Chondrocyte (in vitro differentiated cells): ENCODE measurements around the gene ARID5B. TPM values are rescaled to one million over a fixed set of nuclear protein-coding genes. Genes with fewer than 3 reads are reported as not detected.
A peak's percentile ranks its signal among the peaks of the same experiment; 100 is the strongest.

Source experiments
- DNase-seq: peaks from one replicate; pipeline ENCODE4 v3.0.0; 2021; ENCODE audit warnings: mixed read lengths, low spot score
- H3K27ac Mint-ChIP-seq: one replicate; pipeline ENCODE4 v1.8.0; 2021; ENCODE audit warnings: mild to moderate bottlenecking, moderate library complexity, mixed read lengths; ENCODE audit not compliant: unreplicated experiment
- H3K27me3 Mint-ChIP-seq: 2 replicates; pipeline ENCODE4 v1.8.0; 2021; ENCODE audit warnings: low read depth, mixed read lengths
- H3K36me3 Mint-ChIP-seq: 2 replicates; pipeline ENCODE4 v1.8.0; 2021; ENCODE audit warnings: low read depth, mixed read lengths
- H3K4me1 Mint-ChIP-seq: 2 replicates; pipeline ENCODE4 v1.8.0; 2021; ENCODE audit warnings: low read depth, mild to moderate bottlenecking, mixed read lengths
- H3K4me3 Mint-ChIP-seq: one replicate; pipeline ENCODE4 v1.8.0; 2021; ENCODE audit warnings: mild to moderate bottlenecking, moderate library complexity, mixed read lengths; ENCODE audit not compliant: unreplicated experiment
- H3K9me3 Mint-ChIP-seq: 2 replicates; pipeline ENCODE4 v1.8.0; 2021; ENCODE audit warnings: low read depth, mixed read lengths
- CTCF ChIP-seq: fragments of 200-600 bp; sonication (generic); IDR thresholded peaks from 2 replicates; pipeline ENCODE4 v1.5.0; 2021; ENCODE audit warnings: antibody characterized with exemption, mild to moderate bottlenecking, moderate library complexity
- long read RNA-seq: library from polyadenylated mRNA; stranded (forward); transcript quantifications from one replicate; pipeline ENCODE4 v2.0.0, GENCODE V29; 2021
- total RNA-seq: library from RNA; stranded (reverse); gene quantifications from 3 replicates; pipeline ENCODE4 v1.2.1, GENCODE V29; 2021

ARID5B gene
- total RNA-seq, result 75.2 to 95.2 TPM (median 93.6 TPM) in 3 replicates
- long read RNA-seq, partial matches to known transcripts, result 6 of 31 reads
- long read RNA-seq, other reads (novel, unspliced or antisense), result 24 of 31 reads

- H3K36me3 Mint-ChIP-seq, result no peaks in the 10 kb centered on the region
- no peaks in the 10 kb centered on the region for H3K27me3 Mint-ChIP-seq
- no peak for DNase-seq
- TF ChIP-seq CTCF, result peak; percentile 24
- peak within 1 kb of the TSS; percentile 99 for H3K27ac Mint-ChIP-seq
- H3K4me3 Mint-ChIP-seq, result peak within 1 kb of the TSS; percentile 88
- peaks cover 54% of the 10 kb centered on the region for H3K4me1 Mint-ChIP-seq
- H3K9me3 Mint-ChIP-seq, result no peaks in the 10 kb centered on the region
Measured at GRCh38 chr10:61900829-61901792, at the start of gene ARID5B. ARID5B (plus strand) TSS chr10:61901699; CDS start chr10:61901710, 11 bp downstream.

GRCh38 chr10:61852261-61852660, 49.2 kb upstream of the ARID5B start:
- H3K27ac Mint-ChIP-seq, result no peak overlapping the region
- no peak for TF ChIP-seq CTCF
- no peaks in the 10 kb centered on the region for H3K27me3 Mint-ChIP-seq
- DNase-seq, result no peak
- H3K4me3 Mint-ChIP-seq, result no peak overlapping the region
- peaks cover 5% of the 10 kb centered on the region for H3K4me1 Mint-ChIP-seq
- no peaks in the 10 kb centered on the region for H3K9me3 Mint-ChIP-seq
- H3K36me3 Mint-ChIP-seq, result no peaks in the 10 kb centered on the region

GRCh38 chr10:61855771-61856170, 45.7 kb upstream of the ARID5B start:
- Mint-ChIP-seq H3K4me3 (no peak overlapping the region), H3K27ac (no peak overlapping the region)
- DNase-seq, result no peak

GRCh38 chr10:61857746-61858145, 43.8 kb upstream of the ARID5B start:
- Mint-ChIP-seq H3K4me1 (no peaks in the 10 kb centered on the region), H3K27ac (no peak overlapping the region), H3K4me3 (no peak overlapping the region), H3K36me3 (no peaks in the 10 kb centered on the region), H3K9me3 (no peaks in the 10 kb centered on the region), H3K27me3 (no peaks in the 10 kb centered on the region)
- no peak for TF ChIP-seq CTCF
- no peak for DNase-seq

More at GRCh38 chr10:61855771-61856170, 45.7 kb upstream of the ARID5B start:
- no peaks in the 10 kb centered on the region for H3K4me1 Mint-ChIP-seq
- no peaks in the 10 kb centered on the region for H3K27me3 Mint-ChIP-seq
- H3K9me3 Mint-ChIP-seq, result no peaks in the 10 kb centered on the region
- TF ChIP-seq CTCF, result no peak
- no peaks in the 10 kb centered on the region for H3K36me3 Mint-ChIP-seq

GRCh38 chr10:61859786-61860185, 41.7 kb upstream of the ARID5B start:
- no peaks in the 10 kb centered on the region for H3K27me3 Mint-ChIP-seq
- H3K36me3 Mint-ChIP-seq, result no peaks in the 10 kb centered on the region
- no peak overlapping the region for H3K4me3 Mint-ChIP-seq
- no peaks in the 10 kb centered on the region for H3K9me3 Mint-ChIP-seq
- no peaks in the 10 kb centered on the region for H3K4me1 Mint-ChIP-seq
- H3K27ac Mint-ChIP-seq, result no peak overlapping the region
- DNase-seq, result no peak
- no peak for TF ChIP-seq CTCF
